ENCODE results near the gene SPAG16.
A peak's percentile ranks its signal among the peaks of the same experiment; 100 is the strongest.

The SPAG16 gene

DNA sequence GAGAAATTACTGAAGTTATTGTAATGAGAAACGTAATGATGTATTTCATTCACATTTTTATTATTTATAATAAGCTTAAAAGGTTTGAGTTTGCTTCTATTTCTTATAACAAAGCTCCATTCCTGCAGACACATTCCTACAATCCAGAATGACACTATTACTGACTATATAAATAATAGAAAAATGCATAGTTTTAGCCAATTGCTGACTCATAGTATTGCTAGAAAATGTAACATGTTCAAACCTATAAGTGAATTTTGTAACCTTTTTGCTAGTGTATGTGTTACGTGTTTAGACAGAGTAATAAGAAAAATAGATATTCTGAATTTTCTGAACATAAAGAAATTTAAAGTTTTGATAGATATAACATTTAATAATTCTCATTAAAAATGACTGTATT is 1117.3 kb downstream of the SPAG16 start (continued):
- TF ChIP-seq GLIS3 (CRISPR knock-in tag; IDR thresholded peaks at IDR 0.05) (no peak), ZNF565 (CRISPR knock-in tag; conservative IDR thresholded peaks at IDR 0.05; ENCODE audit: low read depth) (no peak), ESRRG (CRISPR knock-in tag; IDR thresholded peaks at IDR 0.05) (no peak)

DNA sequence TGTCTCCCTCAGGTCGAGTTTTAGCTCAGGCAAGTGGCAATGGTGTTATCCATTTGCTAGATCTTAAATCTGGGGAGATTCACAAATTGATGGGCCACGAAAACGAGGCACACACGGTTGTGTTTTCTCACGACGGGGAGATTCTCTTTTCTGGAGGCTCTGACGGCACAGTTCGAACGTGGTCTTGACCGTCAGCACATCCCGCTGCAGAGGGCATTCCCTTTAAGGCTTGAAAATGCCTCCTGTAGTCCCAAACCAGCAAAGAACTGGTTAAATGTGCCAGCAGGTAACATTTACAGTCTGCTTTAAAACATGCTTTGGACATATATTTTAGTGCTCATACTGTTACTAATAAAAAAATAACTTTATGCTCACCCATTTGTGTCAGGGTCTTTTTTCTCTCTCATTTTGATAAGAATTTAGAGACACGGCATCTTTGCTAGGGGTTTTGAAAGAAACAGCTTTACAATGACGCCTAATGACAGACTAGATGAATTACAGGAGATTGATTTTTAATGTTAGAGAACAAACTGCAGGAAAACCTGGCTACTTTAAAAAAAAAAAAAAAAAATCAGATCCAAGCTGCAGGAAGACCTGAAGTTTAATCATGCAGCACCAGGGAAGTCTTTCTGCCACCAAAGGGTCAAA is 1126.0 kb downstream of the SPAG16 start:
- peak; percentile 64 for ATAC-seq
- TF ChIP-seq TOX (CRISPR knock-in tag; IDR thresholded peaks at IDR 0.05; ENCODE audit: borderline replicate concordance), result no peak
- no peak for TF ChIP-seq RARB (CRISPR knock-in tag; IDR thresholded peaks at IDR 0.05)

DNA sequence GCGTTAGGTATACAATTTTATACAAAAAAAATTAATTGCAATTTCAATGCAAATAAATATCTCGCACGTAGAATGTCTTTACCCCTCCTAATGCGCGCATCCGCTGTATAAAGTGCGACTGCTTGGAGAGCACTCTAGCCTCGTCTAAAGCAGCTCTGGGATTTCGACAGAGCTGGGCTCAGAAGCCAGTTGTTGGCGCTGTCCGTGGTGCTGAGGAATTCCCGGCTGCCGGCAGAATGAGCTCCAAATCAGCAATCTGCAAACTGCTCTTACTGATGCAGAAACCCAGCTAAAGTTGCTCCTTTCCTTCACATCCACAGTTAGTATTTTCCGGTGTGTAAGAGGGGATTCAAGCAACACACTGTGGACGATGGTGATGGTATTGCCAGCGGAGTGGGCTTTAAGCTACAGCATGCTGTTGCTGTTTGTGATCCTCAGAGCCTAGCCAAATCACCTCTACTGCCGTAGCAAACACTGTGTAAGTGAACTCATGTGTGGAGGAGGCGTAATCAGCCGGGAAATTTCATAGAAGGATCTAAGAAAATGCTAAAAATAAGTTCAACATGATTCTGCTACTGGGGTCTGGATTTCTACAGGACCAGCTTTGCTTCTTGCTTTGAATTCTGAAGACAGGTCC is 1126.8 kb downstream of the SPAG16 start, which contains the start of gene VWC2L:
Gene VWC2L (plus strand): TSS at position 137 of the 637 bp plus-strand sequence. CDS start 3,140 bp downstream, outside the sequence.
- TF ChIP-seq, protein P1, sequence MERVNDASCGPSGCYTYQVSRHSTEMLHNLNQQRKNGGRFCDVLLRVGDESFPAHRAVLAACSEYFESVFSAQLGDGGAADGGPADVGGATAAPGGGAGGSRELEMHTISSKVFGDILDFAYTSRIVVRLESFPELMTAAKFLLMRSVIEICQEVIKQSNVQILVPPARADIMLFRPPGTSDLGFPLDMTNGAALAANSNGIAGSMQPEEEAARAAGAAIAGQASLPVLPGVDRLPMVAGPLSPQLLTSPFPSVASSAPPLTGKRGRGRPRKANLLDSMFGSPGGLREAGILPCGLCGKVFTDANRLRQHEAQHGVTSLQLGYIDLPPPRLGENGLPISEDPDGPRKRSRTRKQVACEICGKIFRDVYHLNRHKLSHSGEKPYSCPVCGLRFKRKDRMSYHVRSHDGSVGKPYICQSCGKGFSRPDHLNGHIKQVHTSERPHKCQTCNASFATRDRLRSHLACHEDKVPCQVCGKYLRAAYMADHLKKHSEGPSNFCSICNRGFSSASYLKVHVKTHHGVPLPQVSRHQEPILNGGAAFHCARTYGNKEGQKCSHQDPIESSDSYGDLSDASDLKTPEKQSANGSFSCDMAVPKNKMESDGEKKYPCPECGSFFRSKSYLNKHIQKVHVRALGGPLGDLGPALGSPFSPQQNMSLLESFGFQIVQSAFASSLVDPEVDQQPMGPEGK (CRISPR knock-in tag; IDR thresholded peaks at IDR 0.05; ENCODE audit: borderline replicate concordance), result no peak
- TF ChIP-seq ESRRG (CRISPR knock-in tag; IDR thresholded peaks at IDR 0.05) (no peak), TCF4 (CRISPR knock-in tag; IDR thresholded peaks at IDR 0.05; ENCODE audit: borderline replicate concordance) (0 out of 2 replicates have a peak, but pooled peaks have one; percentile 27), ZFP3 (CRISPR knock-in tag; IDR thresholded peaks at IDR 0.05) (0 out of 2 replicates have a peak, but pooled peaks have one; percentile 39), ZC3H10 (CRISPR knock-in tag; IDR thresholded peaks at IDR 0.05) (0 out of 2 replicates have a peak, but pooled peaks have one; percentile 24), TOX (CRISPR knock-in tag; IDR thresholded peaks at IDR 0.05; ENCODE audit: borderline replicate concordance) (0 out of 2 replicates have a peak, but pooled peaks have one; percentile 37), CSDC2 (CRISPR knock-in tag; IDR thresholded peaks at IDR 0.05) (peak; percentile 82; the same call in 1 of the 2 replicates), RARB (CRISPR knock-in tag; IDR thresholded peaks at IDR 0.05) (no peak), SNAI2 (CRISPR knock-in tag; IDR thresholded peaks at IDR 0.05) (peak; percentile 84; the same call in 1 of the 2 replicates), ISL1 (CRISPR knock-in tag; IDR thresholded peaks at IDR 0.05) (0 out of 2 replicates have a peak, but pooled peaks have one; percentile 25), ZNF565 (CRISPR knock-in tag; conservative IDR thresholded peaks at IDR 0.05; ENCODE audit: low read depth) (0 out of 2 replicates have a peak, but pooled peaks have one; percentile 17)
- ATAC-seq, result peak; percentile 100

DNA sequence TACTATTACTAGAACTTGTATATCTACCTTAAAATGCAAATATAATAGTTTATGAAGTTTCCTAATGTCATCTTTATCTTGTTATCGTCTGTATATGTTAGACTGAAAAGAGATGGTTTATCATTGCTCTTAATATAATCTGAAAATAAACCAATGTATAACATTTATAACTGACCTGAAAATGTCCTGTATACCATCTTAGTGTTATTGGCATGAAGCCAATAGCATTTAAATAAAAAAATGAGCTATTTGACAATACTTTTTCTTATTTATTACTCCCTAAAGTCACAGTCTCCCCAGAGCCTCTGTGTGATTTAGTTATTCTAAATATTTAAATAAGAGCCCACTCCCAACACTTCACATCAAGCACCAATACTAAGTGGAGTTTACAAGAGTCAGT is 1128.4 kb downstream of the SPAG16 start:
- TF ChIP-seq ZFP3 (CRISPR knock-in tag; IDR thresholded peaks at IDR 0.05) (no peak), ZC3H10 (CRISPR knock-in tag; IDR thresholded peaks at IDR 0.05) (no peak)
- TF ChIP-seq, protein P1 (CRISPR knock-in tag; IDR thresholded peaks at IDR 0.05; ENCODE audit: borderline replicate concordance), result no peak
- no peak for ATAC-seq

DNA sequence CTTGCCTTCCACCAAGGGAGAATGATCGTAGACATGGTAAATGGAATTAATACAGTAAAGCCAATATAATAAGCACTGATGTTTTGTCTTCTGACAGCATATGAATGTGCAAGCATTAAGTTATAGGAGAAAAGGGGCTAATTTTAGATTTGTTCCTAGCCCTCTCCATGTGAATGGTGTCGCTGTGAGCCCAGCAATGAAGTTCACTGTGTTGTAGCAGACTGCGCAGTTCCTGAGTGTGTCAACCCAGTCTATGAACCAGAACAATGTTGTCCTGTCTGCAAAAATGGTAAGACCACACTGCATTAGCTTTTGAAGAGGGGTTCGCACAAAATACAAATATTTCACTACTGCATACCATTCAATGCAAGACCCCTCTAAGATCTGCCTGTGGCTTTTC is 1152.2 kb downstream of the SPAG16 start:
- TF ChIP-seq ZC3H10 (CRISPR knock-in tag; IDR thresholded peaks at IDR 0.05), result no peak
- ATAC-seq, result no peak

DNA sequence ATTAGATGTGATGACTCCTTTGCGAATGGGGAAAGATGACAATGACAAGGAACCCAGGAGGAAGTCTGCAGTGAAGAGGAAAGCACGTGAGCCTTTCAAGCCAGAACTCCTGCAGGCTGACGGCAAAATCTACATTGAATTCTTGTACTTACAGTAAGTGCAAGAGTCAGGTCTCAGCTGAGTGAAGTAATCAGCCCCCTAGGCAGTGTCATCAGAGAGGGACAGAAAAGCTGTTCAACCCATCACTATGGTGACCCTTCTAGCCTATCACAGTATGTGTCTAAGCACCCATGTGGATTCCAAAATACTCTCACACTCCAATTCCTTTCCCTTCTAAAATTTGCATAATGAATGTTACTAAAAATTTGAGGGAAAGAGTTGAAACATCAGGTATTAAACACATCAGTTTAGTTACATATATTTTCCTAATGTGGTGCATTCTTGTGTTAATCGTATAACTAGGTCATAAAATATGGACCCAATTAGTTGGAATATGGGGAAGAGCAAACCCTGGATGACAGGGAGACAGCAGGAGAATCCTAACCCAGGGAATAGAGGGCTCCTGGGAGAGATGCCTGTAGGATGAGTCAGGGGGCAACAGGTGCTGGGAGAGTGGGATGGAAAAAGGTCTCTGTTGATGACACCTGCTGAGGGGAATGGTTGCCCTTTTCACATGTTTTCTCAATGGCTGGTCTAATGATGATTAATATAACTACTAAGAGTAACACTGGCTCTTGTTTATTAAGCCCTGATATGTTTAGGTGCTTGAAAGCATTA is 1166.0 kb downstream of the SPAG16 start:
- ATAC-seq, result no peak
- TF ChIP-seq ZNF70 (CRISPR knock-in tag; IDR thresholded peaks at IDR 0.05) (no peak), ISL1 (CRISPR knock-in tag; IDR thresholded peaks at IDR 0.05) (no peak), ZFP30 (CRISPR knock-in tag; IDR thresholded peaks at IDR 0.05) (no peak), PPARA (CRISPR knock-in tag; IDR thresholded peaks at IDR 0.05; ENCODE audit: borderline replicate concordance) (no peak), TOX (CRISPR knock-in tag; IDR thresholded peaks at IDR 0.05; ENCODE audit: borderline replicate concordance) (no peak), GLIS3 (CRISPR knock-in tag; IDR thresholded peaks at IDR 0.05) (no peak), ZC3H10 (CRISPR knock-in tag; IDR thresholded peaks at IDR 0.05) (no peak), ZNF565 (CRISPR knock-in tag; conservative IDR thresholded peaks at IDR 0.05; ENCODE audit: low read depth) (no peak)
- TF ChIP-seq, protein P1 (CRISPR knock-in tag; IDR thresholded peaks at IDR 0.05; ENCODE audit: borderline replicate concordance), result no peak
- TF ChIP-seq, protein P2, sequence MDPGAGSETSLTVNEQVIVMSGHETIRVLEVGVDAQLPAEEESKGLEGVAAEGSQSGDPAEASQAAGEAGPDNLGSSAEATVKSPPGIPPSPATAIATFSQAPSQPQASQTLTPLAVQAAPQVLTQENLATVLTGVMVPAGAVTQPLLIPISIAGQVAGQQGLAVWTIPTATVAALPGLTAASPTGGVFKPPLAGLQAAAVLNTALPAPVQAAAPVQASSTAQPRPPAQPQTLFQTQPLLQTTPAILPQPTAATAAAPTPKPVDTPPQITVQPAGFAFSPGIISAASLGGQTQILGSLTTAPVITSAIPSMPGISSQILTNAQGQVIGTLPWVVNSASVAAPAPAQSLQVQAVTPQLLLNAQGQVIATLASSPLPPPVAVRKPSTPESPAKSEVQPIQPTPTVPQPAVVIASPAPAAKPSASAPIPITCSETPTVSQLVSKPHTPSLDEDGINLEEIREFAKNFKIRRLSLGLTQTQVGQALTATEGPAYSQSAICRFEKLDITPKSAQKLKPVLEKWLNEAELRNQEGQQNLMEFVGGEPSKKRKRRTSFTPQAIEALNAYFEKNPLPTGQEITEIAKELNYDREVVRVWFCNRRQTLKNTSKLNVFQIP (CRISPR knock-in tag; IDR thresholded peaks at IDR 0.05; ENCODE audit: borderline replicate concordance, low read depth), result no peak
